Measurements from ENCODE around the gene EIF2AK2.

Gene EIF2AK2

GRCh38 chr2:37192551-37192950, 35.8 kb upstream of the EIF2AK2 start:
- H3K27ac ChIP-seq (ENCODE audit: insufficient read depth, low read length, poor library complexity, severe bottlenecking) = no peak overlapping the region
- H3K4me1 ChIP-seq (ENCODE audit: control insufficient read depth, insufficient read depth, low read length, poor library complexity, severe bottlenecking) = peaks cover 7% of the 10 kb centered on the region
- H3K27me3 ChIP-seq (replicated peaks; ENCODE audit: control insufficient read depth, insufficient read depth, low read length, poor library complexity, severe bottlenecking) = no peaks in the 10 kb centered on the region
- no peaks in the 10 kb centered on the region for H3K36me3 ChIP-seq (ENCODE audit: control insufficient read depth, insufficient read depth, low read length)
- H3K9me3 ChIP-seq (ENCODE audit: control insufficient read depth, low read length) = no peaks in the 10 kb centered on the region
- H3K4me3 ChIP-seq (ENCODE audit: insufficient read depth, low read depth, low read length, poor library complexity, severe bottlenecking) = no peak overlapping the region
- no peak for DNase-seq

DNA sequence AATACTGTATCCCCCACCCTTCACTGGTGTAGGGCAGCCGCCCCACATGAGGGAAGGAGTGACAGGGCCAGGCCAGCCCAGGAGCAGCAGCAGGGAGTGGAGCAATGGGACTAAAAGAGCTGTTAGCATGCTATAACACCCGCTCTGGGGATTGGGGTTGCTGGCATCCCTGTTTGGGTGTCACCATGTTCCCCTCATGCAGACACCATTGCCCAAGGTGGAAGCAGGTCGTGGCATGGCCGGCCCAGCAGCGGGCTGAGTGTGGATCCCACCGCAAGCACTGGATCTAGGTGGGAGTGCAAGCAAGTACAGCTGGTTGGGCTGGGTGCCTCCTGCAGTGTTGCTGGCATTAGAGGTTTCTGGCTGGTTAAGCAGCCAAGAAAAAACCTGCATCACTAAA, 35.0 kb upstream of the EIF2AK2 start:
- no peaks in the 10 kb centered on the region for H3K27me3 ChIP-seq (replicated peaks; ENCODE audit: control insufficient read depth, insufficient read depth, low read length, poor library complexity, severe bottlenecking)
- no peak for DNase-seq
- H3K36me3 ChIP-seq (ENCODE audit: control insufficient read depth, insufficient read depth, low read length) = no peaks in the 10 kb centered on the region
- H3K4me3 ChIP-seq (ENCODE audit: insufficient read depth, low read depth, low read length, poor library complexity, severe bottlenecking) = no peak overlapping the region
- no peaks in the 10 kb centered on the region for H3K9me3 ChIP-seq (ENCODE audit: control insufficient read depth, low read length)
- peaks cover under 1% of the 10 kb centered on the region for H3K4me1 ChIP-seq (ENCODE audit: control insufficient read depth, insufficient read depth, low read length, poor library complexity, severe bottlenecking)
- no peak overlapping the region for H3K27ac ChIP-seq (ENCODE audit: insufficient read depth, low read length, poor library complexity, severe bottlenecking)

DNA sequence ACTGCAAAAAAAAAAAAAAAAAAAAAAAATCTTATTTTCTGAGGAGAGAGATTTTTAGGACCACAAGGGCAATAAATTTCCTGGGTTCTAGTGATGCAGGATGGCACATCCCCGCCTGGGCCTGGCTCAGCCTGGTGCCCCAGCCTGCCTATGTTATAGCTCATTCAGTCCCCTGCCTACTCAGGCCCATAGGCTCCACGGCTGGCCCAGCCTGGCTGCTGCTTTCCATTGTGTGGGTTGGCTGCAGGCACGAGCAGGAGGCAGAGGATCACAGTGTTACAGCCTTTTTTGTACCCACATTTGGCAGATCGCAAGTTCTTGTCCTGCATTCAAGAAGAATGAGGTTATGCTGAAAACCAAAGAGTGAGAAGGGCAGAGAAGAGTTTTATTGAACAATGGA, 34.5 kb upstream of the EIF2AK2 start:
- Histone ChIP-seq H3K27me3 (replicated peaks; ENCODE audit: control insufficient read depth, insufficient read depth, low read length, poor library complexity, severe bottlenecking) (no peaks in the 10 kb centered on the region), H3K9me3 (ENCODE audit: control insufficient read depth, low read length) (no peaks in the 10 kb centered on the region), H3K36me3 (ENCODE audit: control insufficient read depth, insufficient read depth, low read length) (no peaks in the 10 kb centered on the region), H3K27ac (ENCODE audit: insufficient read depth, low read length, poor library complexity, severe bottlenecking) (no peak overlapping the region), H3K4me1 (ENCODE audit: control insufficient read depth, insufficient read depth, low read length, poor library complexity, severe bottlenecking) (no peaks in the 10 kb centered on the region), H3K4me3 (ENCODE audit: insufficient read depth, low read depth, low read length, poor library complexity, severe bottlenecking) (no peak overlapping the region)
- no peak for DNase-seq

- Histone ChIP-seq H3K9me3 (ENCODE audit: control insufficient read depth, low read length) (no peaks in the 10 kb centered on the region), H3K4me3 (ENCODE audit: insufficient read depth, low read depth, low read length, poor library complexity, severe bottlenecking) (no peak overlapping the region), H3K27me3 (replicated peaks; ENCODE audit: control insufficient read depth, insufficient read depth, low read length, poor library complexity, severe bottlenecking) (no peaks in the 10 kb centered on the region), H3K36me3 (ENCODE audit: control insufficient read depth, insufficient read depth, low read length) (no peaks in the 10 kb centered on the region), H3K4me1 (ENCODE audit: control insufficient read depth, insufficient read depth, low read length, poor library complexity, severe bottlenecking) (no peaks in the 10 kb centered on the region), H3K27ac (ENCODE audit: insufficient read depth, low read length, poor library complexity, severe bottlenecking) (no peak overlapping the region)
- no peak for DNase-seq
These were observed 33.5 kb upstream of the EIF2AK2 start for GRCh38 chr2:37190290-37190689.

DNA sequence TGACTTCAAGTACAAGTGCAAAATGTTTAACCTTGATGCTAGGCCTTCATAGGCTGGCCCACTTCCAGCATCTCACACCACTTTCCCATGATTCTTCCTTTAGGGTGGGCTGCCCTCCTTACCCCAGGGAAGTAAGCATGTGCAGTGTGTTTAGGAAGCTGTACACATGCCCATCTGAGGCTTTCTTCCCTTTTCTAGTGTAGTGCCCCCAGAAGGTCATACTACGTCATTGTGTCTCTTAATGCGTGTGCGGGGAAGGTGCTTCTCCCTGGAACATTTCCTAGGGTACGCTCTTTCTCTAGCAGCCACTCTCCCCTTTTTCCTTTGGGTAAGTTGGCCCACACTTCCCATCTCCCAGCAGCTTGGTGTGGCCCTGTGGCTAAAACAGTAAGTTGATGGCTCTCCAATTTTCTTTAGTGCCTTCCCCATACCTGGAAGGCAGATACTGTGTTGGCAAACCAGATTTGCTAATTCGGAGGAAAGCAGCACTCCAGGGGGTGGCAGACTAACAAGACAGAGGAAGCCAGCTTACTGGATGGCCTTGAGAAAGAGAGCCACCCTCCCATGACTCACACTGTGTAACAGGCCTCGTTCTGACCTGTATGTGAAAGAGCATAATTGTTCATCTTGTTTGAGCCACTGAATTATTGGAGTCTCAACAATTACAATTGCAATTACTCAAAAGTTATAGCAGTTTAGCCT, 32.8 kb upstream of the EIF2AK2 start:
- no peak for DNase-seq
- Histone ChIP-seq H3K4me1 (ENCODE audit: control insufficient read depth, insufficient read depth, low read length, poor library complexity, severe bottlenecking) (no peaks in the 10 kb centered on the region), H3K9me3 (ENCODE audit: control insufficient read depth, low read length) (no peaks in the 10 kb centered on the region), H3K27me3 (replicated peaks; ENCODE audit: control insufficient read depth, insufficient read depth, low read length, poor library complexity, severe bottlenecking) (no peaks in the 10 kb centered on the region), H3K27ac (ENCODE audit: insufficient read depth, low read length, poor library complexity, severe bottlenecking) (no peak overlapping the region), H3K4me3 (ENCODE audit: insufficient read depth, low read depth, low read length, poor library complexity, severe bottlenecking) (no peak overlapping the region), H3K36me3 (ENCODE audit: control insufficient read depth, insufficient read depth, low read length) (no peaks in the 10 kb centered on the region)

DNA sequence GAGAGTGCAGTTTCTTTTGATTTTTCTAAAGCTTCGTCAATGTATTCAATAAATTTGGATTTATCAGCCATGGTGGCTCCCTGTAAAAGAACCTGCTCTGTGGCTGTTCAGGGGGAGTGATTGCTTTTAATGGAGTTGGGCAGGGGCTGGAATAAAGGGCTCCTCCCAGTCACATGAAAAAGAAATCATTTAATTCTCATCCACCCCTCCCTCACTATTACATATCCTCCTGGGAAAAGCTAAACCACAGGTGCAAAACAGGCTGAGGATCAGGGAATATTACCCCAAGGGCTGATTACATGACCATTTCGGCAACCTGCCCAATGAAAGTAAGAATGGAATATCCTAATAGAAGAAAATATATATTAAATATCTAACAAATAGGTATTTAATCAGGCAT, 31.8 kb upstream of the EIF2AK2 start, which contains the start of gene SULT6B1:
Gene SULT6B1 (minus strand): TSS at position 101 of the 400 bp plus-strand sequence. CDS start 30 bp downstream, at position 71.
- Histone ChIP-seq H3K36me3 (ENCODE audit: control insufficient read depth, insufficient read depth, low read length) (no peaks in the 10 kb centered on the region), H3K9me3 (ENCODE audit: control insufficient read depth, low read length) (no peaks in the 10 kb centered on the region), H3K4me3 (ENCODE audit: insufficient read depth, low read depth, low read length, poor library complexity, severe bottlenecking) (no peak within 1 kb of the TSS), H3K4me1 (ENCODE audit: control insufficient read depth, insufficient read depth, low read length, poor library complexity, severe bottlenecking) (no peaks in the 10 kb centered on the region), H3K27ac (ENCODE audit: insufficient read depth, low read length, poor library complexity, severe bottlenecking) (no peak within 1 kb of the TSS), H3K27me3 (replicated peaks; ENCODE audit: control insufficient read depth, insufficient read depth, low read length, poor library complexity, severe bottlenecking) (no peaks in the 10 kb centered on the region)
- no peak for DNase-seq

DNA sequence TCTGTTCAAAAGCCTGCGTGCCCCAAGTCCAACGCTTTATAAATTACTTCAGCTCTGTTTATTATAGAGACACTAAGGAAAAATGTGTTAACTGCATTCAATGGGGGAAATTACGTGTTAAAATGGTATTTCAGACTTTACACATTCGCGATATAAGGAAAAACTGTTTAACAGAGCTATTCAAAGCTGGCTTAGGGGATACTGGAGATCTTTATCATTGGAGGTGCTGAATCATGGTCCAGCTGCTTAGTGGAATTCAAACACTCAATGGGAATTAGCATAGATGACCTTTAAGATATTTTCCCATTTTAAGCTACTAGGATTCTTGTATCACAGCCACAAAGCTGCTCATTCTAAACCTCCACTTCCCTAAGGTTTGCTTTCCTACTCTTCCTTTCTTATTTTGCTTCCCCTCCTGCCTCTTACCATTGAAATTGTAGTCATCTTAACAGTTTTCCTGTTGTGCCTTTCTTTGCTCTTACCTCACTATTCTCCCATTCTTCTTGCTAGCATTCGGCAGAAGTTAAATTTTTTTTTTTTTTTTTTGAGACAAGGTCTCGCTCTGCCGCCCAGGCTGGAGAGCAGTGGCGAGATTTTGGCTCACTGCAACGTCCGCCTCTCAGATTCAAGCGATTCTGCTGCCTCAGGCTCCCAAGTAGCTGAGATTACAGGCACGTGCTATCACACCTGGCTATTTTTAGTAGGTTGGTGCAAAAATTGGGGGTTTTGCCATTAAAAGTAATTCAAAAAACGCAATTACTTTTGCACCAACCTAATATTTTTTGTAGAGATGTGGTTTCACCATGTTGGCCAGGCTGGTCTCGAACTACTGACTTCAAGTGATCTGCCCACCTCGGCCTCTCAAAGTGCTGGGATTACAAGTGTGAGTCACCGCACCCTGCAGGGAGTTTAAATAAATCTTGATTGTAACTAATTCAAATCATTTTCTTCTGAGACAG, 25.2 kb upstream of the EIF2AK2 start:
- no peak overlapping the region for H3K4me3 ChIP-seq (ENCODE audit: insufficient read depth, low read depth, low read length, poor library complexity, severe bottlenecking)
- H3K27me3 ChIP-seq (replicated peaks; ENCODE audit: control insufficient read depth, insufficient read depth, low read length, poor library complexity, severe bottlenecking) = no peaks in the 10 kb centered on the region
- H3K9me3 ChIP-seq (ENCODE audit: control insufficient read depth, low read length) = no peaks in the 10 kb centered on the region
- DNase-seq = no peak
- H3K27ac ChIP-seq (ENCODE audit: insufficient read depth, low read length, poor library complexity, severe bottlenecking) = no peak overlapping the region
- no peaks in the 10 kb centered on the region for H3K36me3 ChIP-seq (ENCODE audit: control insufficient read depth, insufficient read depth, low read length)
- H3K4me1 ChIP-seq (ENCODE audit: control insufficient read depth, insufficient read depth, low read length, poor library complexity, severe bottlenecking) = no peaks in the 10 kb centered on the region

- Histone ChIP-seq H3K27ac (ENCODE audit: insufficient read depth, low read length, poor library complexity, severe bottlenecking) (no peak overlapping the region), H3K4me1 (ENCODE audit: control insufficient read depth, insufficient read depth, low read length, poor library complexity, severe bottlenecking) (no peaks in the 10 kb centered on the region), H3K36me3 (ENCODE audit: control insufficient read depth, insufficient read depth, low read length) (no peaks in the 10 kb centered on the region), H3K9me3 (ENCODE audit: control insufficient read depth, low read length) (no peaks in the 10 kb centered on the region), H3K27me3 (replicated peaks; ENCODE audit: control insufficient read depth, insufficient read depth, low read length, poor library complexity, severe bottlenecking) (no peaks in the 10 kb centered on the region), H3K4me3 (ENCODE audit: insufficient read depth, low read depth, low read length, poor library complexity, severe bottlenecking) (no peak overlapping the region)
- DNase-seq = no peak
These were observed 23.9 kb upstream of the EIF2AK2 start for GRCh38 chr2:37180640-37181039.

DNA sequence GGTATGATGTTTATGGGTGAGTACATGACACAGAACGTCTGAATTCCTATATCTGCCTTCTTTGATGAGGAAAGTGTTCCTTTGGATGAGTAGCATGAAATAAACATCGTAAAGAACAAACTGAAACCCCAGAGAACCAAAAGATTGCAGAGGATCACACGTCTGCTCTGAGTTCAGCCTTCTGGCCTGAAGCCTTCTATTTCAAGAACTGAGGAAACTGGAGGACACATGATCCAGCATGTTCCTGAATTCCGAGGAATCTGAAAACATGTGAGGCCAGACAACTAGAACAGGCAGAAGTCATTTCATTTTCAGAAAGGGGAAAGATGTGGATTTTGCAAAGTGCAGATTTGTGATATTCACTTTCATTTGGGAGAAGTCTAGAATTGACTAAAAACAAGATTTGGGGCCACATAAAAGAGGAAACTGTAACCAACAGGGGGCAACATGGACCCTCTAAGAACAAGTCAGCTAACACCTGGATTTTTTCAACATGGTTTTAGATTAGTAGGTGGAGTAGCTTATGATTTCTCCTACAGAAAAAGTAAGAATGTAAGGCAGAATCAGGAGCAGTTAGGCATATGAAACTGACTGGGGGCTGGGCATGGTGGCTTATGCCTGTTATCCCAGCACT, 23.3 kb upstream of the EIF2AK2 start:
- no peak for DNase-seq
- Histone ChIP-seq H3K27me3 (replicated peaks; ENCODE audit: control insufficient read depth, insufficient read depth, low read length, poor library complexity, severe bottlenecking) (no peaks in the 10 kb centered on the region), H3K27ac (ENCODE audit: insufficient read depth, low read length, poor library complexity, severe bottlenecking) (no peak overlapping the region), H3K36me3 (ENCODE audit: control insufficient read depth, insufficient read depth, low read length) (no peaks in the 10 kb centered on the region), H3K4me3 (ENCODE audit: insufficient read depth, low read depth, low read length, poor library complexity, severe bottlenecking) (no peak overlapping the region), H3K9me3 (ENCODE audit: control insufficient read depth, low read length) (no peaks in the 10 kb centered on the region), H3K4me1 (ENCODE audit: control insufficient read depth, insufficient read depth, low read length, poor library complexity, severe bottlenecking) (no peaks in the 10 kb centered on the region)

DNA sequence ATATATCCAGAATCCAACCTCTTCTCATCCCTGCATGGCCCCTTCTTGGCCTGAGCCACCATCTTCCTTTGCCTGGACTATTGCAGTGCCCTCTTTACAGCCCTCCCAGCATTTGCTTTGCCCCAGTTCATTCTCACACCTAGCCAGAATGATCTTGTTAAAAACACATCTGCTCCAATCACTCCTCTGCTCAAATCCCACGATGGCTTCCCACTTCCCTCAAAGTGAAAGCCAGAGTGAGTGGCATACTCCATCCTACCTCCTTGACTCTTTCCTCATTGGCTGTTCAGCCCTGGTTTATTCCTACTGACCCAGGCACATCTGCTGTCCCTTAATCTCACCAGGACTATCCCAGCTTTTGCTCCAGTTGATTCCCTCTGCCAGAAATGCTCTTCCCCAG, 17.0 kb upstream of the EIF2AK2 start:
- no peak overlapping the region for H3K27ac ChIP-seq (ENCODE audit: insufficient read depth, low read length, poor library complexity, severe bottlenecking)
- no peaks in the 10 kb centered on the region for H3K36me3 ChIP-seq (ENCODE audit: control insufficient read depth, insufficient read depth, low read length)
- no peaks in the 10 kb centered on the region for H3K4me1 ChIP-seq (ENCODE audit: control insufficient read depth, insufficient read depth, low read length, poor library complexity, severe bottlenecking)
- H3K4me3 ChIP-seq (ENCODE audit: insufficient read depth, low read depth, low read length, poor library complexity, severe bottlenecking) = no peak overlapping the region
- H3K27me3 ChIP-seq (replicated peaks; ENCODE audit: control insufficient read depth, insufficient read depth, low read length, poor library complexity, severe bottlenecking) = no peaks in the 10 kb centered on the region
- DNase-seq = no peak
- H3K9me3 ChIP-seq (ENCODE audit: control insufficient read depth, low read length) = no peaks in the 10 kb centered on the region
